ENCODE data around the gene GPR12. TPM values are rescaled to one million over a fixed set of nuclear protein-coding genes. Genes with fewer than 3 reads are reported as not detected.
"Not testable (repeated sequence)": the region's sequence is repeated elsewhere in the genome, so short reads cannot be mapped to it uniquely, and the experiment has no call there.

Gene GPR12
- total RNA-seq, 1 donor from 2014 or later: not detected

GRCh38 chr13:26742691-26743358 is 17.8 kb downstream of the GPR12 start:
- Histone ChIP-seq H3K27me3 (ENCODE audit: control insufficient read depth, insufficient read depth, low read length) (peaks cover 23% of the 10 kb centered on the region), H3K4me3 (ENCODE audit: low read depth, low read length) (no peak overlapping the region), H3K36me3 (ENCODE audit: control insufficient read depth, insufficient read depth, low read length) (no peaks in the 10 kb centered on the region)
- TF ChIP-seq, protein P1, sequence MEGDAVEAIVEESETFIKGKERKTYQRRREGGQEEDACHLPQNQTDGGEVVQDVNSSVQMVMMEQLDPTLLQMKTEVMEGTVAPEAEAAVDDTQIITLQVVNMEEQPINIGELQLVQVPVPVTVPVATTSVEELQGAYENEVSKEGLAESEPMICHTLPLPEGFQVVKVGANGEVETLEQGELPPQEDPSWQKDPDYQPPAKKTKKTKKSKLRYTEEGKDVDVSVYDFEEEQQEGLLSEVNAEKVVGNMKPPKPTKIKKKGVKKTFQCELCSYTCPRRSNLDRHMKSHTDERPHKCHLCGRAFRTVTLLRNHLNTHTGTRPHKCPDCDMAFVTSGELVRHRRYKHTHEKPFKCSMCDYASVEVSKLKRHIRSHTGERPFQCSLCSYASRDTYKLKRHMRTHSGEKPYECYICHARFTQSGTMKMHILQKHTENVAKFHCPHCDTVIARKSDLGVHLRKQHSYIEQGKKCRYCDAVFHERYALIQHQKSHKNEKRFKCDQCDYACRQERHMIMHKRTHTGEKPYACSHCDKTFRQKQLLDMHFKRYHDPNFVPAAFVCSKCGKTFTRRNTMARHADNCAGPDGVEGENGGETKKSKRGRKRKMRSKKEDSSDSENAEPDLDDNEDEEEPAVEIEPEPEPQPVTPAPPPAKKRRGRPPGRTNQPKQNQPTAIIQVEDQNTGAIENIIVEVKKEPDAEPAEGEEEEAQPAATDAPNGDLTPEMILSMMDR (IDR thresholded peaks at IDR 0.05; ENCODE audit: insufficient read depth, low read length, poor library complexity, severe bottlenecking): no peak
- DNase-seq (ENCODE audit: low read depth): no peak

- TF ChIP-seq, protein P1 (IDR thresholded peaks at IDR 0.05; ENCODE audit: insufficient read depth, low read length, poor library complexity, severe bottlenecking): no peak
- H3K27me3 ChIP-seq (ENCODE audit: control insufficient read depth, insufficient read depth, low read length): no peaks in the 10 kb centered on the region
- no peak overlapping the region for H3K4me3 ChIP-seq (ENCODE audit: low read depth, low read length)
- DNase-seq (ENCODE audit: low read depth): no peak
- no peaks in the 10 kb centered on the region for H3K36me3 ChIP-seq (ENCODE audit: control insufficient read depth, insufficient read depth, low read length)
Measured at GRCh38 chr13:26735677-26736076, 24.9 kb downstream of the GPR12 start.

DNA sequence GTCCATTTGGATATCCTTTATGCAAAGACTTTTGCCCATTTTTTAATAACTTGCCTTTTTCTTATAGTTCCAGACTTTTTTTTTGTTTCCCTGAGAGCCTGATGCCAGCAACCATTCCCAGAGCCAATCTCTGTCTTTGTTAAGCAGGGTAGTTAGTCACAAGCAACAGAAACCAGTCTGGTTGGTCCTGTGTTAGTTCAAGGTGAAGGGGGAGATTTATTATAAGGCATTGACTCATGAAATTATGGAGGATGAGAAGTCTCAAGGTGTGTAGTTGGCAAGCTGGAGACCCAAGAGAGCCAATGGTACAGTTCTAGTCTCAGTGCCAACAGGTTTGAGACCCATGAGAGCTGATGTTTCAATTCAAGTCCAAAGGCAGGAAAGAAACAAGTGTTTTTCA is 33.0 kb downstream of the GPR12 start:
- DNase-seq (ENCODE audit: low read depth): no peak
- Histone ChIP-seq H3K27me3 (ENCODE audit: control insufficient read depth, insufficient read depth, low read length) (no peaks in the 10 kb centered on the region), H3K4me3 (ENCODE audit: low read depth, low read length) (no peak overlapping the region), H3K36me3 (ENCODE audit: control insufficient read depth, insufficient read depth, low read length) (no peaks in the 10 kb centered on the region)
- TF ChIP-seq, protein P1 (IDR thresholded peaks at IDR 0.05; ENCODE audit: insufficient read depth, low read length, poor library complexity, severe bottlenecking): no peak

GRCh38 chr13:26727122-26727521 is 33.5 kb downstream of the GPR12 start:
- H3K4me3 ChIP-seq (ENCODE audit: low read depth, low read length): no peak overlapping the region
- no peaks in the 10 kb centered on the region for H3K27me3 ChIP-seq (ENCODE audit: control insufficient read depth, insufficient read depth, low read length)
- TF ChIP-seq, protein P1 (IDR thresholded peaks at IDR 0.05; ENCODE audit: insufficient read depth, low read length, poor library complexity, severe bottlenecking): no peak
- no peaks in the 10 kb centered on the region for H3K36me3 ChIP-seq (ENCODE audit: control insufficient read depth, insufficient read depth, low read length)
- no peak for DNase-seq (ENCODE audit: low read depth)

GRCh38 chr13:26726684-26727083 is 33.9 kb downstream of the GPR12 start:
- Histone ChIP-seq H3K4me3 (ENCODE audit: low read depth, low read length) (no peak overlapping the region), H3K36me3 (ENCODE audit: control insufficient read depth, insufficient read depth, low read length) (no peaks in the 10 kb centered on the region), H3K27me3 (ENCODE audit: control insufficient read depth, insufficient read depth, low read length) (no peaks in the 10 kb centered on the region)
- TF ChIP-seq, protein P1 (IDR thresholded peaks at IDR 0.05; ENCODE audit: insufficient read depth, low read length, poor library complexity, severe bottlenecking): no peak
- no peak for DNase-seq (ENCODE audit: low read depth)

- H3K27me3 ChIP-seq (ENCODE audit: control insufficient read depth, insufficient read depth, low read length); H3K4me3 ChIP-seq (ENCODE audit: low read depth, low read length); H3K36me3 ChIP-seq (ENCODE audit: control insufficient read depth, insufficient read depth, low read length); DNase-seq (ENCODE audit: low read depth): not testable (repeated sequence)
Measured at GRCh38 chr13:26723620-26724019, 37.0 kb downstream of the GPR12 start.
